ENCODE data around the gene ANKS1B.

DNA sequence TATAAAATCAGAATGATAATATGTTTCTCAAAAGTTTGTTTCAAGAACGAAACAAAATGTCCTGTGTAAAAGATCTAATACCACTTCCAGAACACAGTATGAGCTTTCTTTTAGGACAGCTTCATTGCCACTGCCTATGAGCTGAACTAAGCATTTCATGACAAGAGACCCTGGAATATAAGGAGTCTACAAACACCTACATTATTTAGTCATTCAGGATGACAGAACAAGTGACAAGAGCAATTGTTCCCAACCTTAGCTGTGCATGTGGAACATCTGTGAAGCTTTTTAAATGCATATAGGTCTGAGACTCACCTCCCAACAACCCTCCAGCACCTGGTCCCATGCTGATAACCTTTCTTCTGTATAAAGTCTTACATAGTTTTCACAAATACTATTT lies 440.3 kb downstream of the ANKS1B start:
- no peak for TF ChIP-seq GATA2 (IDR thresholded peaks at IDR 0.05; ENCODE audit: low read depth, low read length)
- no peak for TF ChIP-seq GATA3 (IDR thresholded peaks at IDR 0.05; ENCODE audit: low read depth, low read length)

Measured in SH-SY5Y (cell line).